ENCODE results near the gene F10. TPM values are rescaled to one million over a fixed set of nuclear protein-coding genes. Genes with fewer than 3 reads are reported as not detected.

F10 gene
- polyA plus RNA-seq, 1 donor from 2014 or later = not detected

GRCh38 chr13:113141601-113141970, 19.0 kb downstream of the F10 start:
- no peak for TF ChIP-seq TAF1 (IDR thresholded peaks at IDR 0.05; ENCODE audit: low read depth)
- TF ChIP-seq MXI1 (conservative IDR thresholded peaks at IDR 0.05; ENCODE audit: poor library complexity, severe bottlenecking) = no peak
- no peak for TF ChIP-seq RAD21 (conservative IDR thresholded peaks at IDR 0.05)
- no peak for TF ChIP-seq POLR2AphosphoS5 (IDR thresholded peaks at IDR 0.05)
- TF ChIP-seq EP300 (conservative IDR thresholded peaks at IDR 0.05; ENCODE audit: poor library complexity, severe bottlenecking) = no peak
- no peak for TF ChIP-seq EZH2 (IDR thresholded peaks at IDR 0.05; ENCODE audit: borderline replicate concordance, insufficient read depth, low read length, poor library complexity, severe bottlenecking)
- TF ChIP-seq SMC3 (conservative IDR thresholded peaks at IDR 0.05; ENCODE audit: poor library complexity) = no peak
- no peak for TF ChIP-seq REST (IDR thresholded peaks at IDR 0.05; ENCODE audit: borderline replicate concordance)
- TF ChIP-seq CTCF (IDR thresholded peaks at IDR 0.05; ENCODE audit: poor library complexity, severe bottlenecking) = no peak
- Histone ChIP-seq H3K9ac (ENCODE audit: low read length) (no peak overlapping the region), H2AFZ (ENCODE audit: low read depth, low read length) (no peak overlapping the region), H3F3A (ENCODE audit: insufficient read depth, low read length, poor library complexity, severe bottlenecking) (no peaks in the 10 kb centered on the region), H4K20me1 (ENCODE audit: insufficient read depth) (no peaks in the 10 kb centered on the region), H3K79me2 (replicated peaks; ENCODE audit: insufficient read depth, low read length) (no peaks in the 10 kb centered on the region), H3K36me3 (ENCODE audit: insufficient read depth, low read length) (no peaks in the 10 kb centered on the region), H3K4me3 (ENCODE audit: low read length) (no peak overlapping the region), H3K27me3 (ENCODE audit: insufficient read depth, low read depth, low read length) (no peaks in the 10 kb centered on the region), H3K27ac (ENCODE audit: low read length) (no peak overlapping the region), H3K4me2 (ENCODE audit: low read length) (no peak overlapping the region), H3K9me3 (ENCODE audit: low read length) (no peaks in the 10 kb centered on the region), H3K9me2 (ENCODE audit: insufficient read depth, low read length) (no peaks in the 10 kb centered on the region)

DNA sequence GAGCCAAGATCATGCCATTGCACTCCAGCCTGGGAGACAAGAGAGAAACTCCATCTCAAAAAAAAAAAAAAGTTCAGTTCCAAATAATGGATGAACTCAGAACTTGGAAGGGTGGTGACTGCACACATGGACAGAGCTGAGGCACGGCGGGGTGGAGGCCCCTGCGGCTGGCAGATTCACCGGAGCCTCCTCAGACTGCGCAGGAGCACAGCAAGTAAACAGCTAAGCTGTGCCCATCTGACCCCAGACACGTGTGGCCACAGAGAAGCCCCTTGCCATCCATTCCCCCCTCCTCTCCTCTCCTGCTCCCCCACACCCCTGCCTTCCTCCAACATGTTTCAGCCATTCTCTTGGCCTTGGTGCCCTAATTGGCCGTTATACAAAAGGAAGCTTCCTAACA, 20.3 kb downstream of the F10 start:
- no peak overlapping the region for H3K4me2 ChIP-seq (ENCODE audit: low read length)
- TF ChIP-seq POLR2AphosphoS5 (IDR thresholded peaks at IDR 0.05) (no peak), EP300 (conservative IDR thresholded peaks at IDR 0.05; ENCODE audit: poor library complexity, severe bottlenecking) (no peak), EZH2 (IDR thresholded peaks at IDR 0.05; ENCODE audit: borderline replicate concordance, insufficient read depth, low read length, poor library complexity, severe bottlenecking) (no peak), CTCF (IDR thresholded peaks at IDR 0.05; ENCODE audit: poor library complexity, severe bottlenecking) (no peak), RAD21 (conservative IDR thresholded peaks at IDR 0.05) (no peak), MXI1 (conservative IDR thresholded peaks at IDR 0.05; ENCODE audit: poor library complexity, severe bottlenecking) (no peak), SMC3 (conservative IDR thresholded peaks at IDR 0.05; ENCODE audit: poor library complexity) (no peak), TAF1 (IDR thresholded peaks at IDR 0.05; ENCODE audit: low read depth) (no peak), REST (IDR thresholded peaks at IDR 0.05; ENCODE audit: borderline replicate concordance) (no peak)
- H3K9me2 ChIP-seq (ENCODE audit: insufficient read depth, low read length) = no peaks in the 10 kb centered on the region
- H3K9ac ChIP-seq (ENCODE audit: low read length) = no peak overlapping the region
- no peaks in the 10 kb centered on the region for H3K9me3 ChIP-seq (ENCODE audit: low read length)
- H3K4me3 ChIP-seq (ENCODE audit: low read length) = no peak overlapping the region
- H3F3A ChIP-seq (ENCODE audit: insufficient read depth, low read length, poor library complexity, severe bottlenecking) = no peaks in the 10 kb centered on the region
- H2AFZ ChIP-seq (ENCODE audit: low read depth, low read length) = no peak overlapping the region
- no peaks in the 10 kb centered on the region for H4K20me1 ChIP-seq (ENCODE audit: insufficient read depth)
- no peaks in the 10 kb centered on the region for H3K27me3 ChIP-seq (ENCODE audit: insufficient read depth, low read depth, low read length)
- H3K79me2 ChIP-seq (replicated peaks; ENCODE audit: insufficient read depth, low read length) = no peaks in the 10 kb centered on the region
- no peak overlapping the region for H3K27ac ChIP-seq (ENCODE audit: low read length)
- H3K36me3 ChIP-seq (ENCODE audit: insufficient read depth, low read length) = no peaks in the 10 kb centered on the region

Data from neural cell (in vitro differentiated cells).